Measurements from ENCODE around the gene ADCY3.

The ADCY3 gene

GRCh38 chr2:24792542-24792873 is 127.5 kb downstream of the ADCY3 start:
- DNase-seq (ENCODE audit: low read depth, low spot score), result no peak
- H3K4me3 ChIP-seq (ENCODE audit: low read depth, low read length), result peak overlapping the region; percentile 94
- CTCF ChIA-PET, result interaction anchor here (0.8 to 5.7 kb wide), 24 partner anchors 9 to 393 kb away, joined by 3 to 60 read pairs (median 6); no protein-coding TSS in a partner anchor
- TF ChIP-seq, protein P1, sequence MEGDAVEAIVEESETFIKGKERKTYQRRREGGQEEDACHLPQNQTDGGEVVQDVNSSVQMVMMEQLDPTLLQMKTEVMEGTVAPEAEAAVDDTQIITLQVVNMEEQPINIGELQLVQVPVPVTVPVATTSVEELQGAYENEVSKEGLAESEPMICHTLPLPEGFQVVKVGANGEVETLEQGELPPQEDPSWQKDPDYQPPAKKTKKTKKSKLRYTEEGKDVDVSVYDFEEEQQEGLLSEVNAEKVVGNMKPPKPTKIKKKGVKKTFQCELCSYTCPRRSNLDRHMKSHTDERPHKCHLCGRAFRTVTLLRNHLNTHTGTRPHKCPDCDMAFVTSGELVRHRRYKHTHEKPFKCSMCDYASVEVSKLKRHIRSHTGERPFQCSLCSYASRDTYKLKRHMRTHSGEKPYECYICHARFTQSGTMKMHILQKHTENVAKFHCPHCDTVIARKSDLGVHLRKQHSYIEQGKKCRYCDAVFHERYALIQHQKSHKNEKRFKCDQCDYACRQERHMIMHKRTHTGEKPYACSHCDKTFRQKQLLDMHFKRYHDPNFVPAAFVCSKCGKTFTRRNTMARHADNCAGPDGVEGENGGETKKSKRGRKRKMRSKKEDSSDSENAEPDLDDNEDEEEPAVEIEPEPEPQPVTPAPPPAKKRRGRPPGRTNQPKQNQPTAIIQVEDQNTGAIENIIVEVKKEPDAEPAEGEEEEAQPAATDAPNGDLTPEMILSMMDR (IDR thresholded peaks at IDR 0.05; ENCODE audit: insufficient read depth, low read length, missing control alignments), result no peak
- POLR2A ChIA-PET, result interaction anchor here (0.9 kb wide), 1 partner anchor 385 kb away, joined by 3 read pairs; no protein-coding TSS in a partner anchor

GRCh38 chr2:24791452-24791851 is 128.6 kb downstream of the ADCY3 start:
- POLR2A ChIA-PET, result no interaction called here
- no peak for DNase-seq (ENCODE audit: low read depth, low spot score)
- CTCF ChIA-PET, result interaction anchor here (0.9 to 5.7 kb wide), 13 partner anchors 8 to 382 kb away, joined by 3 to 60 read pairs (median 6); no protein-coding TSS in a partner anchor
- TF ChIP-seq, protein P1 (IDR thresholded peaks at IDR 0.05; ENCODE audit: insufficient read depth, low read length, missing control alignments), result no peak
- H3K4me3 ChIP-seq (ENCODE audit: low read depth, low read length), result no peak overlapping the region

DNA sequence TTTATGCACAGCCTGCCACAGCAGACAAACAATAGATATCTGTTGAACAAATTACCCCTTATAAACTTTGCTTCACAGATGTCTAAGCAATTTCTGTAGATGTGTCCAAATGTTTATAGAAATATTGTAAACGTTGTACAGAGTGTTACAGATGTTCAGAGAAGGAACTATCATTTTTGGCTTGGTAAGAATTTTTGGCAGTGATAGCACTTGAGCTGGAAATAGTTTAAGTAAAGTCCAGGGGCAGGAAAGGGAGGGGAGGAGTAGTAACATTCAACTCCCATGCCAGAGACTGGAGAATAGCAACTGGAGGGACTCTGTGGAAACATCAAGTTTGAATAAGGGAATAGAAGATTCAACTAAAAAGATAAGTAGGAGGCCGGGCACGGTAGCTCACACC is 131.2 kb downstream of the ADCY3 start:
- ChIA-PET CTCF (interaction anchor here (1.1 to 5.7 kb wide), 3 partner anchors 9 to 379 kb away, joined by 3 to 60 read pairs (median 30); no protein-coding TSS in a partner anchor), POLR2A (no interaction called here)
- no peak overlapping the region for H3K4me3 ChIP-seq (ENCODE audit: low read depth, low read length)
- TF ChIP-seq, protein P1 (IDR thresholded peaks at IDR 0.05; ENCODE audit: insufficient read depth, low read length, missing control alignments), result no peak
- DNase-seq (ENCODE audit: low read depth, low spot score), result no peak

- no peak overlapping the region for H3K4me3 ChIP-seq (ENCODE audit: low read depth, low read length)
- POLR2A ChIA-PET, result no interaction called here
- TF ChIP-seq, protein P1 (IDR thresholded peaks at IDR 0.05; ENCODE audit: insufficient read depth, low read length, missing control alignments), result no peak
- no peak for DNase-seq (ENCODE audit: low read depth, low spot score)
- CTCF ChIA-PET, result interaction anchor here (1.1 kb wide), 1 partner anchor 41 kb away, joined by 3 read pairs; no protein-coding TSS in a partner anchor
Measured at GRCh38 chr2:24787532-24787931, 132.5 kb downstream of the ADCY3 start.

GRCh38 chr2:24785671-24786321 is 134.2 kb downstream of the ADCY3 start:
- TF ChIP-seq, protein P1 (IDR thresholded peaks at IDR 0.05; ENCODE audit: insufficient read depth, low read length, missing control alignments), result no peak
- H3K4me3 ChIP-seq (ENCODE audit: low read depth, low read length), result no peak overlapping the region
- no peak for DNase-seq (ENCODE audit: low read depth, low spot score)
- ChIA-PET POLR2A (no interaction called here), CTCF (interaction anchor here (0.6 kb wide), 1 partner anchor 654 kb away, joined by 3 read pairs; no protein-coding TSS in a partner anchor)

DNA sequence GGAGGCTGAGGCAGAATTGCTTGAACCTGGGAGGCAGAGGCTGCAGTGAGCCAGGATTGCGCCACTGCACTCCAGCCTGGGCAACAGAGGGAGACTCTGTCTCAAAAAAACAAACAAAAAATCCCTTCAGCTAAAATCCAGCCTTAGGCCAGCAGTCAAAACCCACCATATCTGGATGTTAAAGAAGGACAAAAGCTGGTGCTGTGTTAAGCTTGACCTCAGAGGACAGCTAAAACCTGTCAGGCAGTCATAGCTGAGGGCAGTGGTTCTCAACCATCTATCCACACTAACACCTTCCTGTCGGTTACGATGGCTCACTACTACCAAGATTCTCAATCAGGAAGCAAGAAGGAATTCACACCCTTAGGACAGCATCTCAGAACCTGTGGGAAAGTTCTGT is 136.4 kb downstream of the ADCY3 start:
- H3K4me3 ChIP-seq (ENCODE audit: low read depth, low read length), result no peak overlapping the region
- CTCF ChIA-PET, result interaction anchor here (1.5 kb wide), 1 partner anchor 9 kb away, joined by 9 read pairs; the partner anchor contains the start of genes CENPO and PTRHD1
- TF ChIP-seq, protein P1 (IDR thresholded peaks at IDR 0.05; ENCODE audit: insufficient read depth, low read length, missing control alignments), result no peak
- POLR2A ChIA-PET, result no interaction called here
- no peak for DNase-seq (ENCODE audit: low read depth, low spot score)

All from AG04449 (cell line).